Colonic mucosa (tissue), 4 donors: ENCODE results near the gene HAUS6. TPM values are rescaled to one million over a fixed set of nuclear protein-coding genes. Genes with fewer than 3 reads are reported as not detected.

ENCODE experiments used
- DNase-seq: peaks from one replicate; pipeline ENCODE4 v3.0.0-alpha.2; 2020
- H3K27ac ChIP-seq: fragments of 200-600 bp; one replicate; pipeline ENCODE4 v1.8.0; 2021
- H3K27me3 ChIP-seq: fragments of 200-600 bp; one replicate; pipeline ENCODE4 v1.8.0; 2021
- H3K36me3 ChIP-seq: fragments of 200-600 bp; one replicate; pipeline ENCODE4 v1.8.0; 2021
- H3K4me1 ChIP-seq: fragments of 200-600 bp; one replicate; pipeline ENCODE4 v1.8.0; 2021; ENCODE audit warnings: mild to moderate bottlenecking
- H3K4me3 ChIP-seq: fragments of 200-600 bp; one replicate; pipeline ENCODE4 v1.8.0; 2021
- H3K9ac ChIP-seq, 2 donors: one replicate each; pipeline ENCODE4 v1.7.0; 2013; ENCODE audit warnings: control low read depth in 2 of 2, low read depth in 2 of 2, low read length in 2 of 2
- H3K9me3 ChIP-seq: fragments of 200-600 bp; one replicate; pipeline ENCODE4 v1.8.0; 2021
- intact Hi-C: fragments of 100-400 bp; cut with DNase I; formaldehyde crosslinking; loops from one replicate; pipeline ENCODE4 v1.14.1; 2022
- total RNA-seq, 2 donors: library from RNA; stranded (reverse); fragmentation: NEBNext Ultra II Directional in 1 of 2; extraction: Animal tissue kit (Norgen Biotek cat#: 25700) in 1 of 2; gene quantifications; one replicate each; pipeline ENCODE4 v1.2.1, GENCODE V29; 2021
- TF ChIP-seq, protein P1 (sequence below): fragments of 200-600 bp; IDR thresholded peaks from one replicate; pipeline ENCODE4 v1.8.0; 2022; ENCODE audit warnings: antibody characterized with exemption, mild to moderate bottlenecking
- donor health status: healthy.
- donor health status: DM: no; HTN: no; CAD: no.
- donor health status: DM: no; HTN: no; CAD: no.

The HAUS6 gene
- total RNA-seq, 2 donors from 2014 or later, result 9.2 to 11.8 TPM

DNA sequence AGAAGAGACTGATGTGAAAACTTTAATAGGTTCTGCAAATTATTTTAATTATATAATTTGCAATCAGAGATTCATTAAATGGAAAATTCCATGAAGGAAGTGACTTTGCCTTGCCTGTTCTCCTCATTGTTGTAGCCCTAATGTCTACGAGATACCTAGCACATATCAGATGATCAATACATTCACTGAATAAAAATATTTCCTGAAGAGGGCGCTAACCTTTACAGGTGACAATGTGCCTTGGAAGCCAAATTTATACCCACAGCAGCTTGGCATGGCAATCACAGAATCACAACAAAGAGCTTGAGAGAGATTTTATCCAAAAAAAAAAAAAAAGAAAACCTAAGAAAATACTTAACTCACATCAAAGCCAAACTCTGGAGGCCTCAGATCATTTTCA is 17.4 kb downstream of the HAUS6 start:
- Histone ChIP-seq H3K9me3 (no peaks in the 10 kb centered on the region), H3K36me3 (no peaks in the 10 kb centered on the region), H3K4me3 (no peak overlapping the region), H3K9ac (no peak overlapping the region), H3K4me1 (no peaks in the 10 kb centered on the region), H3K27me3 (no peaks in the 10 kb centered on the region), H3K27ac (no peak overlapping the region)
- TF ChIP-seq, protein P1, sequence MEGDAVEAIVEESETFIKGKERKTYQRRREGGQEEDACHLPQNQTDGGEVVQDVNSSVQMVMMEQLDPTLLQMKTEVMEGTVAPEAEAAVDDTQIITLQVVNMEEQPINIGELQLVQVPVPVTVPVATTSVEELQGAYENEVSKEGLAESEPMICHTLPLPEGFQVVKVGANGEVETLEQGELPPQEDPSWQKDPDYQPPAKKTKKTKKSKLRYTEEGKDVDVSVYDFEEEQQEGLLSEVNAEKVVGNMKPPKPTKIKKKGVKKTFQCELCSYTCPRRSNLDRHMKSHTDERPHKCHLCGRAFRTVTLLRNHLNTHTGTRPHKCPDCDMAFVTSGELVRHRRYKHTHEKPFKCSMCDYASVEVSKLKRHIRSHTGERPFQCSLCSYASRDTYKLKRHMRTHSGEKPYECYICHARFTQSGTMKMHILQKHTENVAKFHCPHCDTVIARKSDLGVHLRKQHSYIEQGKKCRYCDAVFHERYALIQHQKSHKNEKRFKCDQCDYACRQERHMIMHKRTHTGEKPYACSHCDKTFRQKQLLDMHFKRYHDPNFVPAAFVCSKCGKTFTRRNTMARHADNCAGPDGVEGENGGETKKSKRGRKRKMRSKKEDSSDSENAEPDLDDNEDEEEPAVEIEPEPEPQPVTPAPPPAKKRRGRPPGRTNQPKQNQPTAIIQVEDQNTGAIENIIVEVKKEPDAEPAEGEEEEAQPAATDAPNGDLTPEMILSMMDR, result peak; percentile 24
- no peak for DNase-seq
- intact Hi-C loops, result loop anchor here (10.0 kb wide), 3 partner anchors 90 to 370 kb away; no protein-coding TSS in a partner anchor

DNA sequence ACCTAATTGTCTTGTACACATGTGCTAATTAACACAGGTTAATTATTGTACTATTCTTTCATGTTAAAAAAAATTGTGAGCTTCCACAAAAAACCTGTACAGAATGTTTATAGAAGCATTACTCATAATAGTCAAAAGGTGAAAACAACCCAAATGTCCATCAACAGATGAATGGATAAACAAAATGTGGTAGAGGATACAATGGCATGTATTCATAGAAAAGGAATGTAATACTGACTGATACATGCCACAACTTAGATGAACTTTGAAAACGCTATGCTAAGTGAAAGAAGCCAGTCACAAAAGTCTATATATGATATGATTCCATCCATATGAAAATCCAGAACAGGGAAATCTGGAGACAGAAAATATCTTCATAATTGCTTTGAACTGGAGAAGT is 27.9 kb downstream of the HAUS6 start:
- H3K27me3 ChIP-seq, result no peaks in the 10 kb centered on the region
- no peak overlapping the region for H3K27ac ChIP-seq
- no peak overlapping the region for H3K4me3 ChIP-seq
- H3K9ac ChIP-seq, result no peak overlapping the region
- H3K9me3 ChIP-seq, result no peaks in the 10 kb centered on the region
- DNase-seq, result no peak
- no peaks in the 10 kb centered on the region for H3K4me1 ChIP-seq
- TF ChIP-seq, protein P1, result no peak
- intact Hi-C loops, result no loop called here
- H3K36me3 ChIP-seq, result no peaks in the 10 kb centered on the region

DNA sequence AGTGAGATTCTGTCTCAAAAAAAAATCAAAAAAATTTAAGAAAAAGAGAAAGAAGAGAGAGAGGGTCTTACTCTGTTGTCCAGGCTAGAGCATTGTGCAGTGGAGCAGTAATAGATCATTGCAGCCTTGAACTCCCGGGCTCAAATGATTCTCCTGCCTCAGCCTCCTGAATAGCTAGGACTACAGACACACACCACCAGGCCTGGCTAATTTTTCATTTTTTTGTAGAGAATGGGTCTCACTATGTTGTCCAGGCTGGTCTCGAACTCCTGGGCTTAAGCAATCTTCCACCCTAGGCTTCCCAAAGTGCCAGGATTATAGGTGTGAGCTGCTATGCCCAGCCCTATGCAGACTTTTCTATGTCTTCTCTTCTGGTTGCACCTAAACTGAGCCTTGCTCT is 28.5 kb downstream of the HAUS6 start:
- intact Hi-C loops, result no loop called here
- no peaks in the 10 kb centered on the region for H3K4me1 ChIP-seq
- H3K27me3 ChIP-seq, result no peaks in the 10 kb centered on the region
- H3K4me3 ChIP-seq, result no peak overlapping the region
- H3K36me3 ChIP-seq, result no peaks in the 10 kb centered on the region
- H3K27ac ChIP-seq, result no peak overlapping the region
- TF ChIP-seq, protein P1, result no peak
- no peak overlapping the region for H3K9ac ChIP-seq
- no peaks in the 10 kb centered on the region for H3K9me3 ChIP-seq
- no peak for DNase-seq

DNA sequence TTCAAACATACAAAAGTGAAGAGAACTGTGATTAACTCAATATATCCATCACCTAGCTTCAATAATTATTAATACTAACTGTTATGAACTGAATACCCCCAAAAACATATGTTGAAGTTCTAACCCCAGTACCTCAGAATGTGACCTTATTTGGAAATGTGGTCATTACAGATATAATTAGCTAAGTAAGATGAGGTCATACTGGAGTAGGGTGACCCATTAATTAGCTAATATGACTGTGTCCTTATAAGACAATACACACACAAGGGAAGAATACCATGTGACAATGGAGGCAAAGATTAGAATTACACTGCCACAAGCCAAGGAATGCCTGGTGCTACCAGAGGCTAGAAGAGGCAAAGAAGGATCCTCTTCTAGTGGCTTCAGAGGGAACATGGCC is 45.7 kb downstream of the HAUS6 start:
- H3K36me3 ChIP-seq, result peaks cover 6% of the 10 kb centered on the region
- H3K27me3 ChIP-seq, result no peaks in the 10 kb centered on the region
- no peak overlapping the region for H3K9ac ChIP-seq

DNA sequence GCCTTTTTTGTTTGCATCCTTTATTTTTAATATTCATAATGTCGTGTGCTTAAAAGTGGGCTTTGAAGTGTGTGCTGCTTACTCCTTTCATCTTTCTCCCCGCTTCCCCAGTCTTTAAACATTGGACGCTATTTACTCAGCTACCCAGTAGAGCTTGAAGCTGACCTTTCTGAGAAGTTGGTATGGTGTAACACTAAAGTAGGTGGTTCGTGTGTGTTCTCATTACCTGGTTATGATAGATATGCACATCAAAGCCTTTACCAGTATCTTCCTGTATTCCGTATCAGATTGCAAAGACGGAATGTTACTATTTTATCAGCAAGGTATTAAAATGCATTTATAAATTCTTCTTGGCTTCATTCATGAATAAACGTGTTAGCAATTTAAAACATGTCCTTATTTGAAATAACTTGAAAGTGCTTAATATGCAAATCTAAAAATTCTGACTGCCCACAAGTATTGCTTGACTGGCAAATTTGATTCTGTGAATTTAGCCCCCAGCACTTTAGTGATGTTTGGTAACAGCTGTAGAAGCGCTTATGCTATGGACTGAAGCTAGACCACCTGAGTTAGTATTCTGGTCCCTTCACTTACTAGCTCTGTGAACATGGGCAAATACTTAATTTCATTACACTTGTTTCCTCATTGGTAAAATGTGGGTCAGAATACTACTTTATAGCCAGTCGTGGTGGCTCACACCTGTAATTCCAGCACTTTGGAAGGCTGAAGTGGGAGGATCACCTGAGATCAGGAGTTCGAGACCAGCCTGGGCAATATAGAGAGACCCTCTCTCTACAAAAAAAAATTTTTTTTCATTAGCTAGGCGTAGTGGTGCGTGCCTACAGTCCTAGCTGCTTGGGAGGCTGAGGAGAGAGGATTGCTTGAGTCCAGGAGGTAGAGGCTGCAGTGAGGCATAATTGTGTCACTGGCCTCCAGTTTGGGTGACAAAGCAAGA is 51.8 kb downstream of the HAUS6 start:
- H3K27ac ChIP-seq, result no peak overlapping the region
- no peak for DNase-seq
- TF ChIP-seq, protein P1, result no peak
- peaks cover 16% of the 10 kb centered on the region for H3K4me1 ChIP-seq
- intact Hi-C loops, result loop anchor here (5.0 kb wide), 1 partner anchor 121 kb away; no protein-coding TSS in a partner anchor
- peak overlapping the region in 1 of 2 donors; percentile 88 for H3K9ac ChIP-seq
- H3K36me3 ChIP-seq, result no peaks in the 10 kb centered on the region
- no peaks in the 10 kb centered on the region for H3K9me3 ChIP-seq
- no peaks in the 10 kb centered on the region for H3K27me3 ChIP-seq
- peak overlapping the region; percentile 88 for H3K4me3 ChIP-seq

More for the DNA sequence above, 45.7 kb downstream of the HAUS6 start:
- Histone ChIP-seq H3K9me3 (no peaks in the 10 kb centered on the region), H3K4me3 (no peak overlapping the region), H3K4me1 (no peaks in the 10 kb centered on the region), H3K27ac (no peak overlapping the region)
- DNase-seq, result no peak
- TF ChIP-seq, protein P1, result no peak
- intact Hi-C loops, result no loop called here
